Ishikawa (cell line): Measurements from ENCODE around the gene BCL6.

Source experiments
- CREB1 ChIP-seq: IDR thresholded peaks from 2 replicates; pipeline ENCODE4 v1.6.1; 2012; ENCODE audit warnings: low read depth
- EP300 ChIP-seq: IDR thresholded peaks from 2 replicates; pipeline ENCODE4 v1.6.1; 2012; ENCODE audit warnings: borderline replicate concordance
- NFIC ChIP-seq: IDR thresholded peaks from 2 replicates; pipeline ENCODE4 v1.6.1; 2012
- TAF1 ChIP-seq: IDR thresholded peaks from 2 replicates; pipeline ENCODE4 v1.6.1; 2012; ENCODE audit warnings: low read depth, mild to moderate bottlenecking
- TCF12 ChIP-seq: IDR thresholded peaks from 2 replicates; pipeline ENCODE4 v1.6.1; 2012; ENCODE audit warnings: low read depth
- YY1 ChIP-seq: IDR thresholded peaks from 2 replicates; pipeline ENCODE4 v1.6.1; 2012; ENCODE audit warnings: low read depth
- TF ChIP-seq, protein P1 (sequence below): IDR thresholded peaks from 2 replicates; pipeline ENCODE4 v1.6.1; 2012; ENCODE audit warnings: low read depth, mild to moderate bottlenecking
- TF ChIP-seq, protein P2 (sequence below): IDR thresholded peaks from 2 replicates; pipeline ENCODE4 v1.6.1; 2012

DNA sequence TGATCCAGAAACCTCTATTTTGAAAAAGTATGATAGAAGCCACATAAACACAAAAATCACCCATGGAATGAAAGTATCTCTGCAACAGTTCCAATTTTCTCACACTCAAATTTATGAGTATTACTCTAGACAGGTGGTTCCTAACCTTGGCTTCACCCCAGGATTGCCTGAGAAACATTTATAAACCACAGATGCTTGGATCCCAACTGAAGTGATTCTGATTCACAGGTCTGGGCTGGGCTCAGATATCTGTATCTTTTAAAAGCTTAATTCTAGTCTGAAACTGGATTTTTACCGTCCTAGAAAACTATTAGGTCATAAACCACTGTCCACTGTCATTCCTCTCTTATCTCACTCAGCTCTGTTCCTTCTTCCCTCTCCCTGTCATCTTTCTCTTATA is 67.7 kb downstream of the BCL6 start:
- TF ChIP-seq CREB1, result no peak
- TF ChIP-seq YY1, result no peak
- TF ChIP-seq EP300, result no peak
- no peak for TF ChIP-seq TCF12
- TF ChIP-seq, protein P1, sequence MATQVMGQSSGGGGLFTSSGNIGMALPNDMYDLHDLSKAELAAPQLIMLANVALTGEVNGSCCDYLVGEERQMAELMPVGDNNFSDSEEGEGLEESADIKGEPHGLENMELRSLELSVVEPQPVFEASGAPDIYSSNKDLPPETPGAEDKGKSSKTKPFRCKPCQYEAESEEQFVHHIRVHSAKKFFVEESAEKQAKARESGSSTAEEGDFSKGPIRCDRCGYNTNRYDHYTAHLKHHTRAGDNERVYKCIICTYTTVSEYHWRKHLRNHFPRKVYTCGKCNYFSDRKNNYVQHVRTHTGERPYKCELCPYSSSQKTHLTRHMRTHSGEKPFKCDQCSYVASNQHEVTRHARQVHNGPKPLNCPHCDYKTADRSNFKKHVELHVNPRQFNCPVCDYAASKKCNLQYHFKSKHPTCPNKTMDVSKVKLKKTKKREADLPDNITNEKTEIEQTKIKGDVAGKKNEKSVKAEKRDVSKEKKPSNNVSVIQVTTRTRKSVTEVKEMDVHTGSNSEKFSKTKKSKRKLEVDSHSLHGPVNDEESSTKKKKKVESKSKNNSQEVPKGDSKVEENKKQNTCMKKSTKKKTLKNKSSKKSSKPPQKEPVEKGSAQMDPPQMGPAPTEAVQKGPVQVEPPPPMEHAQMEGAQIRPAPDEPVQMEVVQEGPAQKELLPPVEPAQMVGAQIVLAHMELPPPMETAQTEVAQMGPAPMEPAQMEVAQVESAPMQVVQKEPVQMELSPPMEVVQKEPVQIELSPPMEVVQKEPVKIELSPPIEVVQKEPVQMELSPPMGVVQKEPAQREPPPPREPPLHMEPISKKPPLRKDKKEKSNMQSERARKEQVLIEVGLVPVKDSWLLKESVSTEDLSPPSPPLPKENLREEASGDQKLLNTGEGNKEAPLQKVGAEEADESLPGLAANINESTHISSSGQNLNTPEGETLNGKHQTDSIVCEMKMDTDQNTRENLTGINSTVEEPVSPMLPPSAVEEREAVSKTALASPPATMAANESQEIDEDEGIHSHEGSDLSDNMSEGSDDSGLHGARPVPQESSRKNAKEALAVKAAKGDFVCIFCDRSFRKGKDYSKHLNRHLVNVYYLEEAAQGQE, result no peak
- TF ChIP-seq, protein P2, sequence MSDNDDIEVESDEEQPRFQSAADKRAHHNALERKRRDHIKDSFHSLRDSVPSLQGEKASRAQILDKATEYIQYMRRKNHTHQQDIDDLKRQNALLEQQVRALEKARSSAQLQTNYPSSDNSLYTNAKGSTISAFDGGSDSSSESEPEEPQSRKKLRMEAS, result no peak
- TF ChIP-seq NFIC, result no peak
- TF ChIP-seq TAF1, result no peak
